ENCODE data around the gene UNCX.
A peak's percentile ranks its signal among the peaks of the same experiment; 100 is the strongest.

UNCX gene

GRCh38 chr7:1214516-1214915, 18.2 kb upstream of the UNCX start:
- DNase-seq (ENCODE audit: low read depth in 3 of 3, low spot score in 1 of 3): no peak

GRCh38 chr7:1218541-1219165, 14.0 kb upstream of the UNCX start:
- DNase-seq (ENCODE audit: low read depth in 3 of 3, low spot score in 1 of 3): no peak

- DNase-seq (ENCODE audit: low read depth in 3 of 3, low spot score in 1 of 3): no peak
Observed at GRCh38 chr7:1219498-1219897, 13.2 kb upstream of the UNCX start.

- DNase-seq (ENCODE audit: low read depth in 3 of 3, low spot score in 1 of 3): no peak
Observed at GRCh38 chr7:1220000-1220726, 12.5 kb upstream of the UNCX start.

- DNase-seq (ENCODE audit: low read depth in 3 of 3, low spot score in 1 of 3): no peak
Observed at GRCh38 chr7:1220977-1221745, 11.5 kb upstream of the UNCX start.

GRCh38 chr7:1223196-1223981, 9.3 kb upstream of the UNCX start:
- DNase-seq (ENCODE audit: low read depth in 3 of 3, low spot score in 1 of 3): no peak

- DNase-seq (ENCODE audit: low read depth in 3 of 3, low spot score in 1 of 3): no peak
Observed at GRCh38 chr7:1224086-1224716, 8.5 kb upstream of the UNCX start.

GRCh38 chr7:1225030-1225429, 7.6 kb upstream of the UNCX start:
- DNase-seq (ENCODE audit: low read depth in 3 of 3, low spot score in 1 of 3): no peak

- DNase-seq (ENCODE audit: low read depth in 3 of 3, low spot score in 1 of 3): peak in 1 of 3 donors; percentile 47
Observed at GRCh38 chr7:1225441-1226185, 7.1 kb upstream of the UNCX start.

GRCh38 chr7:1226186-1226901, 6.3 kb upstream of the UNCX start:
- no peak for DNase-seq (ENCODE audit: low read depth in 3 of 3, low spot score in 1 of 3)

GRCh38 chr7:1227071-1227804, 5.4 kb upstream of the UNCX start:
- no peak for DNase-seq (ENCODE audit: low read depth in 3 of 3, low spot score in 1 of 3)

- DNase-seq (ENCODE audit: low read depth in 3 of 3, low spot score in 1 of 3): no peak
Observed at GRCh38 chr7:1227814-1228544, 4.7 kb upstream of the UNCX start.

- DNase-seq (ENCODE audit: low read depth in 3 of 3, low spot score in 1 of 3): no peak
Observed at GRCh38 chr7:1228545-1229201, 4.0 kb upstream of the UNCX start.

- DNase-seq (ENCODE audit: low read depth in 3 of 3, low spot score in 1 of 3): no peak
Observed at GRCh38 chr7:1229202-1229947, 3.3 kb upstream of the UNCX start.

- no peak for DNase-seq (ENCODE audit: low read depth in 3 of 3, low spot score in 1 of 3)
Observed at GRCh38 chr7:1229956-1230355, 2.7 kb upstream of the UNCX start.

GRCh38 chr7:1230411-1231213, 2.1 kb upstream of the UNCX start:
- no peak for DNase-seq (ENCODE audit: low read depth in 3 of 3, low spot score in 1 of 3)
